Osteocyte (in vitro differentiated cells): ENCODE data around the gene TPRA1. TPM values are rescaled to one million over a fixed set of nuclear protein-coding genes. Genes with fewer than 3 reads are reported as not detected.

Experiments used
- DNase-seq: peaks from one replicate; pipeline ENCODE4 v3.0.0; 2021; ENCODE audit warnings: mixed read lengths; ENCODE audit not compliant: unreplicated experiment; ENCODE audit errors: extremely low spot score
- H3K27ac Mint-ChIP-seq: one replicate; pipeline ENCODE4 v1.8.0; 2021; ENCODE audit warnings: mild to moderate bottlenecking, mixed read lengths; ENCODE audit not compliant: unreplicated experiment
- H3K27me3 Mint-ChIP-seq: one replicate; pipeline ENCODE4 v1.8.0; 2021; ENCODE audit warnings: mixed read lengths; ENCODE audit not compliant: unreplicated experiment
- H3K36me3 Mint-ChIP-seq: one replicate; pipeline ENCODE4 v1.8.0; 2021; ENCODE audit warnings: mixed read lengths; ENCODE audit not compliant: unreplicated experiment
- H3K4me1 Mint-ChIP-seq: one replicate; pipeline ENCODE4 v1.8.0; 2021; ENCODE audit warnings: mixed read lengths; ENCODE audit not compliant: unreplicated experiment
- H3K4me3 Mint-ChIP-seq: one replicate; pipeline ENCODE4 v1.8.0; 2021; ENCODE audit warnings: mild to moderate bottlenecking, moderate library complexity, mixed read lengths; ENCODE audit not compliant: unreplicated experiment
- H3K9me3 Mint-ChIP-seq: one replicate; pipeline ENCODE4 v1.8.0; 2021; ENCODE audit warnings: mixed read lengths; ENCODE audit not compliant: unreplicated experiment
- CTCF ChIP-seq: fragments of 200-600 bp; sonication (generic); IDR thresholded peaks from 2 replicates; pipeline ENCODE4 v1.5.0; 2021; ENCODE audit warnings: antibody characterized with exemption, mild to moderate bottlenecking, moderate library complexity
- total RNA-seq: library from RNA; stranded (reverse); gene quantifications from 2 replicates; pipeline ENCODE4 v1.2.1, GENCODE V29; 2021

Gene TPRA1
- total RNA-seq, 1 donor from 2014 or later = 49.7 TPM

- H3K36me3 Mint-ChIP-seq = no peaks in the 10 kb centered on the region
- H3K27me3 Mint-ChIP-seq = peaks cover 5% of the 10 kb centered on the region
- H3K4me3 Mint-ChIP-seq = no peak overlapping the region
- DNase-seq = no peak
- no peaks in the 10 kb centered on the region for H3K9me3 Mint-ChIP-seq
- H3K4me1 Mint-ChIP-seq = peaks cover 14% of the 10 kb centered on the region
- no peak overlapping the region for H3K27ac Mint-ChIP-seq
- no peak for TF ChIP-seq CTCF
Measured at GRCh38 chr3:127545711-127546457, 44.6 kb downstream of the TPRA1 start.

- TF ChIP-seq CTCF = no peak
- Mint-ChIP-seq H3K4me1 (peaks cover 13% of the 10 kb centered on the region), H3K4me3 (no peak overlapping the region), H3K27ac (no peak overlapping the region), H3K27me3 (peaks cover 8% of the 10 kb centered on the region), H3K9me3 (no peaks in the 10 kb centered on the region), H3K36me3 (no peaks in the 10 kb centered on the region)
- no peak for DNase-seq
Measured at GRCh38 chr3:127545216-127545615, 45.3 kb downstream of the TPRA1 start.

- DNase-seq = no peak
- no peaks in the 10 kb centered on the region for H3K9me3 Mint-ChIP-seq
- H3K4me3 Mint-ChIP-seq = no peak overlapping the region
- peaks cover 9% of the 10 kb centered on the region for H3K27me3 Mint-ChIP-seq
- no peaks in the 10 kb centered on the region for H3K36me3 Mint-ChIP-seq
- peaks cover 12% of the 10 kb centered on the region for H3K4me1 Mint-ChIP-seq
- H3K27ac Mint-ChIP-seq = no peak overlapping the region
- no peak for TF ChIP-seq CTCF
Measured at GRCh38 chr3:127544803-127545201, 45.7 kb downstream of the TPRA1 start.

GRCh38 chr3:127544192-127544802 lies 46.2 kb downstream of the TPRA1 start:
- Mint-ChIP-seq H3K9me3 (no peaks in the 10 kb centered on the region), H3K27me3 (peaks cover 14% of the 10 kb centered on the region), H3K4me1 (peaks cover 12% of the 10 kb centered on the region), H3K4me3 (no peak overlapping the region), H3K27ac (no peak overlapping the region), H3K36me3 (no peaks in the 10 kb centered on the region)
- DNase-seq = peak; percentile 89
- peak; percentile 88 for TF ChIP-seq CTCF

GRCh38 chr3:127543441-127543840 lies 47.1 kb downstream of the TPRA1 start:
- H3K36me3 Mint-ChIP-seq = no peaks in the 10 kb centered on the region
- H3K4me1 Mint-ChIP-seq = peaks cover 12% of the 10 kb centered on the region
- peaks cover 20% of the 10 kb centered on the region for H3K27me3 Mint-ChIP-seq
- H3K9me3 Mint-ChIP-seq = no peaks in the 10 kb centered on the region
- TF ChIP-seq CTCF = no peak
- H3K4me3 Mint-ChIP-seq = no peak overlapping the region
- no peak for DNase-seq
- no peak overlapping the region for H3K27ac Mint-ChIP-seq
